ENCODE data around the gene DTNA.
"Not testable (repeated sequence)": the region's sequence is repeated elsewhere in the genome, so short reads cannot be mapped to it uniquely, and the experiment has no call there.

Gene DTNA

GRCh38 chr18:34725737-34726136 is 15.6 kb downstream of the DTNA start:
- DNase-seq (ENCODE audit: low read depth): not testable (repeated sequence)

GRCh38 chr18:34726286-34727004 is 16.3 kb downstream of the DTNA start:
- no peak for DNase-seq (ENCODE audit: low read depth)

- no peak for DNase-seq (ENCODE audit: low read depth)
Observed at GRCh38 chr18:34729264-34729663, 19.2 kb downstream of the DTNA start.

GRCh38 chr18:34729740-34730355 is 19.8 kb downstream of the DTNA start:
- no peak for DNase-seq (ENCODE audit: low read depth)

- DNase-seq (ENCODE audit: low read depth): no peak
Observed at GRCh38 chr18:34730774-34731173, 20.7 kb downstream of the DTNA start.

- no peak for DNase-seq (ENCODE audit: low read depth)
Observed at GRCh38 chr18:34734056-34734455, 24.0 kb downstream of the DTNA start.

GRCh38 chr18:34734526-34734925 is 24.4 kb downstream of the DTNA start:
- not testable (repeated sequence) for DNase-seq (ENCODE audit: low read depth)

- no peak for DNase-seq (ENCODE audit: low read depth)
Observed at GRCh38 chr18:34738175-34738894, 28.2 kb downstream of the DTNA start.

GRCh38 chr18:34740101-34740500 is 30.0 kb downstream of the DTNA start:
- no peak for DNase-seq (ENCODE audit: low read depth)

GRCh38 chr18:34740724-34741123 is 30.6 kb downstream of the DTNA start:
- DNase-seq (ENCODE audit: low read depth): no peak

GRCh38 chr18:34741401-34741800 is 31.3 kb downstream of the DTNA start:
- no peak for DNase-seq (ENCODE audit: low read depth)

- DNase-seq (ENCODE audit: low read depth): no peak
Observed at GRCh38 chr18:34742891-34743341, 32.8 kb downstream of the DTNA start.

- DNase-seq (ENCODE audit: low read depth): no peak
Observed at GRCh38 chr18:34744569-34744968, 34.5 kb downstream of the DTNA start.

GRCh38 chr18:34746614-34747013 is 36.5 kb downstream of the DTNA start:
- no peak for DNase-seq (ENCODE audit: low read depth)

GRCh38 chr18:34749721-34750120 is 39.6 kb downstream of the DTNA start:
- DNase-seq (ENCODE audit: low read depth): no peak

- no peak for DNase-seq (ENCODE audit: low read depth)
Observed at GRCh38 chr18:34752056-34752455, 42.0 kb downstream of the DTNA start.

- DNase-seq (ENCODE audit: low read depth): no peak
Observed at GRCh38 chr18:34754300-34754699, 44.2 kb downstream of the DTNA start.

- no peak for DNase-seq (ENCODE audit: low read depth)
Observed at GRCh38 chr18:34757666-34758065, 47.6 kb downstream of the DTNA start.

- DNase-seq (ENCODE audit: low read depth): no peak
Observed at GRCh38 chr18:34758378-34758948, 48.4 kb downstream of the DTNA start.

- DNase-seq (ENCODE audit: low read depth): no peak
Observed at GRCh38 chr18:34760444-34760843, 50.3 kb downstream of the DTNA start.

GRCh38 chr18:34764451-34764850 is 54.4 kb downstream of the DTNA start:
- DNase-seq (ENCODE audit: low read depth): no peak

GRCh38 chr18:34767601-34768027 is 57.5 kb downstream of the DTNA start:
- no peak for DNase-seq (ENCODE audit: low read depth)

- DNase-seq (ENCODE audit: low read depth): no peak
Observed at GRCh38 chr18:34771958-34772357, 61.9 kb downstream of the DTNA start.
